Skeletal muscle tissue (tissue), 4 donors: Measurements from ENCODE around the gene PABPN1L. TPM values are rescaled to one million over a fixed set of nuclear protein-coding genes. Genes with fewer than 3 reads are reported as not detected.

Experiments used
- H3K27ac ChIP-seq: one replicate; pipeline ENCODE4 v1.7.0; 2013; ENCODE audit warnings: mild to moderate bottlenecking, low read depth, low read length, inconsistent platforms
- H3K27me3 ChIP-seq, 3 donors: one replicate each; pipeline ENCODE4 v1.7.0; 2013; ENCODE audit warnings: low read length in 3 of 3; ENCODE audit not compliant: control insufficient read depth in 3 of 3, insufficient read depth in 3 of 3
- H3K36me3 ChIP-seq, 3 donors: one replicate each; pipeline ENCODE4 v1.7.0; 2013; ENCODE audit warnings: low read length in 3 of 3; ENCODE audit not compliant: control insufficient read depth in 3 of 3, insufficient read depth in 3 of 3
- H3K4me1 ChIP-seq, 3 donors: one replicate each; pipeline ENCODE4 v1.7.0; 2013; ENCODE audit warnings: low read length in 3 of 3, mild to moderate bottlenecking in 3 of 3; ENCODE audit not compliant: control insufficient read depth in 3 of 3, insufficient read depth in 3 of 3
- H3K4me3 ChIP-seq, 3 donors: one replicate each; pipeline ENCODE4 v1.7.0; 2013; ENCODE audit warnings: low read length in 3 of 3
- H3K9ac ChIP-seq, 3 donors: one replicate each; pipeline ENCODE4 v1.7.0; 2013; ENCODE audit warnings: low read length in 3 of 3, mild to moderate bottlenecking in 3 of 3, moderate library complexity in 2 of 3, low read depth in 1 of 3
- H3K9me3 ChIP-seq, 3 donors: one replicate each; pipeline ENCODE4 v1.7.0; 2013; ENCODE audit warnings: low read length in 3 of 3; ENCODE audit not compliant: control insufficient read depth in 3 of 3
- total RNA-seq: library from RNA; depleted of rRNA; stranded (reverse); fragments of >200 nt; gene quantifications from one replicate; pipeline ENCODE4 v1.2.3, GENCODE V29; 2014
- donor health status: Osteomylitis.

The PABPN1L gene
- total RNA-seq, 1 donor from 2014 or later, result not detected

DNA sequence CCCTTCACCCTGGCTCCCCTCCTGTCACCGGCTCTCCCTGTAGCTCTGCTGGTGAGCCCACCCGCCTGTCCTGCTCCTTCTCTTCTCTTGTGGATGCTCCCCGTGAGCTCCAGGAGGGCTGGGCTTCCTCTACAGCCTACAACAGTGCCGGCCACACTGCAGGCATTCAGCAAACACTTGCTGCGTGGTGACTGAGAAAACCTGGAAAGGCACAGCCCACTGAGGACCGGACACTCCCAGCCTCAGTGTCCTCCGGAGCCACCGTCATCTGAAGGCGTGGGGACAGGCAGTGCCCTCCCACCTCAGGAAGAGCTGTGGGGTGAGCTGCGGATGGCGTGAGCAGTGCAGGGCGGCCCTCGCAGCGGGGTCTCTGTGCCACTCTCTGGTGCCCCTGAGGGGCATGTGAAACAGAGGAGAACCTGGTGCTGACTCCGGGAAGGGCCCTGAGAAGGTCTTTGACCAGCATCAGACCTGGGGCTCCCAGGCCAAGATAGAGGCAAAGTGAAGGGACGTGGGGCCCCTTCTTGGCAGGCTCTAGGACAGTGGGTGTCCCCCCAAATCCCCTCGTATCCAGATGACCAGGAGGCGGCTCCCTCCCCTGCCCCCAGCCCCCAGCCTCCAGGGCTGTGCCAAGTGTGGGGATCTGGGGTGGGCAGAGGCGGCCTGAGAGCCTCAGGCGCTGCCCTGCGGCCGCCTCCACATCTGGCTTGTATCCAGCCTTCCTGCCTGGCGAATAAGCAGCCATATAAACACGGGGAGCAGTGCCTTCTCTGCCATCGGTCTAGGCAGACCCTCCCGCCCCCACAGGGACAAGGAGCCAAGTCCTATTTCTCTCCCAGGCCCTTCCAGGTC lies 44.0 kb upstream of the PABPN1L start:
- Histone ChIP-seq H3K27ac (no peak overlapping the region), H3K9me3 (no peaks in the 10 kb centered on the region), H3K27me3 (peaks cover 0 to 6% (median 4%) of the 10 kb centered on the region in 3 donors), H3K4me1 (peaks cover 4 to 26% (median 16%) of the 10 kb centered on the region in 3 donors), H3K9ac (peak overlapping the region in 1 of 3 donors; percentile 25), H3K36me3 (no peaks in the 10 kb centered on the region), H3K4me3 (no peak overlapping the region)

DNA sequence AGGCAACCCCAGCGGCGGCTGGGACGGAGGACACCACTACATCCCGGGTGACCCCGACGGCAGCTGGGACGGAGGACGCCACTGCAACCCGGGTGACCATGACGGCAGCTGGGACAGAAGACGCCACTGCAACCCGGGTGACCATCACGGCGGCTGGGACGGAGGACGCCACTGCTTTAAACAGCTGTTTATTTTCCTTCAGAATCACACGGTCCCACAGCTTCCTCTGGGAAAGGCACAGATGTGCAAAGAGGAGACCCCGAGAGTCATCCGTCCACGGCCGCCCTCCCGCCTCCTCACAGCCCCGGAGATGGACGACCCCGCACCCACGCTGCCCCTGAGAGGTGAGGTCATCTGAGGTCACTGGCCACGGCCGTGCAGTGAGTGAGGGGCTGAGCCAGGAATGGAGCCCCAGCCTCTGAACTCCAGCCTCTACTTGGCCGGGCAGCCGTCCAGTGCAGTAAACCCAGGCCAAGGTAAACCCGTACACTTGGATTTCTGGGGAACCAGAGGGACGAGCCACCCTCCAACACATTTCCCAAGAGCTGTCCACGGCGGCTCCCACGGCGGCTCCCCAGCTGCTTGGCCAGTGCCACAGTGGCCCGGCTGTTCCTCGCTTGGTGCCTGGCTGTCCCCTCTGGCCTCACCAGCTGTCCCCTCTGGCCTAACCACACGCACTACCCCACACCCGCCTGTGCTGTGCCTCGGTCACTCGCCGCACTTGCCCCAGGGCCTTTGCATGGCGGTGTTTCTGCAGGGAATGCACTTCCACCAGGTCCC lies 43.2 kb upstream of the PABPN1L start:
- H3K36me3 ChIP-seq, result no peaks in the 10 kb centered on the region
- H3K9ac ChIP-seq, result no peak overlapping the region
- no peak overlapping the region for H3K4me3 ChIP-seq
- H3K9me3 ChIP-seq, result no peaks in the 10 kb centered on the region
- H3K4me1 ChIP-seq, result peaks cover 4 to 29% (median 18%) of the 10 kb centered on the region in 3 donors
- peak overlapping the region; percentile 19 for H3K27ac ChIP-seq
- H3K27me3 ChIP-seq, result peaks cover 0 to 6% (median 4%) of the 10 kb centered on the region in 3 donors

DNA sequence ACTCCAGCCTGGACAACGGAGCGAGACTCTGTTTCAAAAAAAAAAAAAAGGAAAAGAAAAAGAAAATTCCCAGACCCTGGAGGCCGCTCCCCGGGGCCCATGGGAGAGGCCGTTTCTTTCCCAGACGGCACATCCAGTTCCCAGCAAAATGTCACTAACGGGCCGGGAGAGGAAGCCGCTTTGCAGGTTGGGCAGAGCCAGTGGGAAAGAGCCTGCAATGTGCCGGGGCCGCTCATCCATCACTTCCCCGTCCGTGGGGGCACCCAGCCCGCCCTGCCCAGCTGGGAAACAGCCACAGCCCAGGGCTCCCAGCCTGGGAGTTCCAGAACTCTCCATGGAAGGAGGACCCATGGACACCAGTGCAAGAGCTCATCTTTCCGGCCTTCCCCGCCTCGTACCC lies 41.8 kb upstream of the PABPN1L start:
- peaks cover 11 to 35% (median 26%) of the 10 kb centered on the region in 3 donors for H3K4me1 ChIP-seq
- H3K9me3 ChIP-seq, result no peaks in the 10 kb centered on the region
- peaks cover 0 to 6% (median 4%) of the 10 kb centered on the region in 3 donors for H3K27me3 ChIP-seq
- no peak overlapping the region for H3K9ac ChIP-seq
- H3K27ac ChIP-seq, result no peak overlapping the region
- H3K4me3 ChIP-seq, result no peak overlapping the region
- no peaks in the 10 kb centered on the region for H3K36me3 ChIP-seq

DNA sequence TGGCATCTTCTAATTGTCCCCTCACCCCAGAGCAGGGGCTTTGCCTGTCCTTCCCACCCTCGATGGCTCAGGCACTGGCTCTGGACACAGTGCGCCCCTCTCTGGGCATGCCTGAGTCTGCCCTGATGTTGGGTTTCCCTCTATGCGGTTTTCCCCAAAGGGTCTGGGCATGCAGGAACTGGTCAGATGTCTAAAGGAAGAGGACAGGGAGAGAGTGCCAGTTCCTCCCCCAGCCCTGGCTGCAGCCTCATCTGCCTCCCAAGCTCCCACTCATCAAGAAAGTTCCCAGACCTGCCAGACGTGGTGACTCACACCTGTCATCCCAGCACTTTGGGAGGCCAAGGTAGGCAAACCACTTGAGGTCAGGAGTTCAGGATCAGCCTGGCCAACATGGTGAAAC lies 41.3 kb upstream of the PABPN1L start:
- H3K27me3 ChIP-seq, result peaks cover 0 to 6% (median 4%) of the 10 kb centered on the region in 3 donors
- peaks cover 16 to 40% (median 31%) of the 10 kb centered on the region in 3 donors for H3K4me1 ChIP-seq
- H3K27ac ChIP-seq, result no peak overlapping the region
- H3K4me3 ChIP-seq, result no peak overlapping the region
- peak overlapping the region in 2 of 3 donors; percentile 3 to 14 for H3K9ac ChIP-seq
- no peaks in the 10 kb centered on the region for H3K9me3 ChIP-seq
- no peaks in the 10 kb centered on the region for H3K36me3 ChIP-seq

DNA sequence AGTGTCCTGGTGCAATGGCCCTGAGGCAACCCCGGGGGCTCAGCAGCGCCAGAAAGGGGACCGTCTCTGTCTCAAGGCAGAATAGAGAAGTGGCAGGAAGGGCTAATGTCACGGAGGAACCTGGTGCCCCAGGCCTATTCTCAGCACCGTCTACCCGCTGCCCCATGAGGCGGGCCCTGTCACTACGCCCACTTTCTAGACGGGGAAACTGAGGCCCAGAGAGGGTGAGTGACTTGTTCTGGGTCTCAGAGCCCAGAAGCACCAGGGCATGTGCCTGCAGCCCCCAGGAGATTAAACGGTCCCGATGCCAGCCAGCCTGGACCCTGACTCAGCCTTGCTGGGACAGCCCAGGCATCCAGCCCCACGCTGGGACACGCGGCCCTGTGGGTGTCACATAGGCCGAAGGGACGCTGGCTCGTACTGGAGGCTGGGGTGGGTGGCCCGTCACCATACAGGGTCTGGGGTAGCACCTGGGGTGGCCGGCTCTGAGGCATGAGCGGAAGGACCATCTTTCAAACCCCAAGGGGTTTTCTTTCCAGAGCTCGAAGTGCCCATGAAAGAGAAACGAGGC lies 40.2 kb upstream of the PABPN1L start:
- Histone ChIP-seq H3K9me3 (no peaks in the 10 kb centered on the region), H3K4me1 (peaks cover 19 to 44% (median 37%) of the 10 kb centered on the region in 3 donors), H3K36me3 (no peaks in the 10 kb centered on the region), H3K27me3 (peaks cover 0 to 6% (median 4%) of the 10 kb centered on the region in 3 donors), H3K9ac (no peak overlapping the region), H3K27ac (no peak overlapping the region), H3K4me3 (no peak overlapping the region)

DNA sequence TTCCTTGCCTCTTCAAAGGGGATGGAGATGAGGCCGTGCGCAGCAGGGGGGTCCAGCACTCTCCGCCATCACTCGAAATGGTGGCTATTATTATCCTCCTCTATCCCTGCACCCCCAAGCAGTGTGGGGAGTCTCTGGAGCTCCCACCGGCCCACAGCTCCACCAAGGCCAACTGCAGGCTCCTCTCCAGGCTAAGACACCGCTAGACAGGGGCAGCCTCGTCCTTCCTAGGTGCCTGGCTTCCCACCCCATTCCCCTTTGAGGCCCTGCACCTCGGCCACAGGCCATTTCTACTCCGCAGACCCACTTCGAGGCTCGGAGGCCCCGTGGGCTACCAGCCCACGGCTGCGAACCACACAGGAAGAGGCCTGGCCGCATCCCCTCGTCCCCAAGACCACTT lies 39.6 kb upstream of the PABPN1L start:
- no peak overlapping the region for H3K4me3 ChIP-seq
- no peak overlapping the region for H3K27ac ChIP-seq
- peaks cover 0 to 2% (median 0%) of the 10 kb centered on the region in 3 donors for H3K36me3 ChIP-seq
- H3K9me3 ChIP-seq, result no peaks in the 10 kb centered on the region
- no peak overlapping the region for H3K9ac ChIP-seq
- peaks cover 19 to 42% (median 36%) of the 10 kb centered on the region in 3 donors for H3K4me1 ChIP-seq
- H3K27me3 ChIP-seq, result peaks cover 0 to 1% (median 0%) of the 10 kb centered on the region in 3 donors

DNA sequence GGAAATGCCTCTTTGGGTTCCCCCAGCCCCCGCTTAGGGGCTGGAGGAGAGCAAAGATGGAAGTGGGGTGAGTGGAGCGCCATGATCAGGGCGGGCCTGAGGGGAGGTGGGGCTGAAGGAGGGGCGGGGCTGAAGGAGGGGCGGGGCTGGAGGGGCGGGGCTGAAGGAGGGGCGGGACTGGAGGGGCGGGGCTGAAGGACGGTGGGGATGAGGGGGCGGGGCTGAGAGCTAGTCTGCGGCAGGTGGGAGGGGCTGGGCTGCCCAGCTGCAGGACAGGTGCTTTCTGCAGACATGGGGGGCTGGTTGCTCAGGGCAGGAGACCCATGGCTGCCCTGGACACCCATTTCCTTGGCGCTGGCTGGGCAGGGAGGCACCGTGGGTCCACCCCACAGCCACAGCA lies 39.1 kb upstream of the PABPN1L start:
- no peak overlapping the region for H3K4me3 ChIP-seq
- no peak overlapping the region for H3K9ac ChIP-seq
- H3K4me1 ChIP-seq, result peaks cover 19 to 40% (median 33%) of the 10 kb centered on the region in 3 donors
- H3K27me3 ChIP-seq, result no peaks in the 10 kb centered on the region
- H3K27ac ChIP-seq, result no peak overlapping the region
- peaks cover 0 to 5% (median 0%) of the 10 kb centered on the region in 3 donors for H3K36me3 ChIP-seq
- H3K9me3 ChIP-seq, result no peaks in the 10 kb centered on the region

DNA sequence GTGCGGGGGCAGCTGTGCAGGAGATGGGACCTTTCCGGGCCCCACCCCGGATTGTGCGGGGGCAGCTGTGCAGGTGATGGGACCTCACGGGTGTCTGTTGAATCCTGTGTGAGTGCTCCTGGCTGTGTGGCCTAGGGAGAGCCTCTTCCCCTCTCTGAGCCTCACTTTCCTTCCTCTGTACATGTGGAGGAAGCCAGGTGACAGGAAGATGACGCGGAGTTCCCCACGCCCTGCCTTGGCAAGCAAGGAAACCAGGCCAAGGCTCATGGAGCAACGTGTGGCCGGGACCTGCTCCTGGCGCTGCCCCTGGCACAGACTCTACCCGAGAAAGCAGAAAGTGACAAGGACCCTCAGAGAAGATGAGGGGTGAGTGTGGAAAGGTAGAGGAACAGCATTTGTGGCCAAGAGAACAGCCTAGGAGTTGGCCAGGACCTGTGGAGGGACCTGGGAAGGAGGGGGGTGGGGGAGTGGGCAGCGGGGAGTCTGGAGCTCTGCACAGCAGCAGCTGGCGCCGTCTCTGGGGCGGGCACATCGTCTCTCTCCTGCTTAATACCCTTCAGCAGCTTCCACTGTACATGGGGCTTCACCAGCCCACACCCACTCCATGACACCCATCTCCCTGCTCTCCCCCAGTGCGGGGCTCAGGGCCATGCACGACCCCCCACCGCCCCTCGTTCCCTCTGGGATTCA lies 38.4 kb upstream of the PABPN1L start:
- no peak overlapping the region for H3K27ac ChIP-seq
- H3K4me3 ChIP-seq, result no peak overlapping the region
- H3K4me1 ChIP-seq, result peaks cover 19 to 34% (median 33%) of the 10 kb centered on the region in 3 donors

DNA sequence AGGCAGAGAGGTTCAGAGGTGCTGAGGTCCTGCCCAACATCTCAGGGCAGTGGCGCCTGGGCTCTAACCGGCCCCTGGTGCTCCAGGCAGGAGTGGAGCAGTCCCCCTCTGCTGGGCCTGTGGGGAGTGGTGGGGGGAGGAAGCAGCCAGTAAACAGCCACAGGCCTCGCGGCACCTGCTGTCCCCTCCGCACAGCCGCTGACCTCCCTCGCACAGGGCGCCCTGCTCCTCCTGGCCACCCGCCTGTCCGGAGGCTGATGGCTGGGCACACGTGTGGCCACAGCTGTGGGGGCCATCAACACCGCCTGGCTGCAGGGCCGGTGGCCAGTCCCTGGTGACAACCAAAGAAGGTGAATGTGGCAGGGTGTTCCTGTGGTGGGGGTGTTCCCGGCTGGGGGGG lies 36.8 kb upstream of the PABPN1L start:
- no peaks in the 10 kb centered on the region for H3K9me3 ChIP-seq
- H3K36me3 ChIP-seq, result peaks cover 0 to 5% (median 0%) of the 10 kb centered on the region in 3 donors
- H3K4me3 ChIP-seq, result peak overlapping the region in 2 of 3 donors; percentile 43 to 49
- H3K27me3 ChIP-seq, result no peaks in the 10 kb centered on the region
- peaks cover 15 to 33% (median 24%) of the 10 kb centered on the region in 3 donors for H3K4me1 ChIP-seq
- peak overlapping the region; percentile 78 for H3K27ac ChIP-seq
- H3K9ac ChIP-seq, result peak overlapping the region in 2 of 3 donors; percentile 66 to 70

More for the DNA sequence above, 38.4 kb upstream of the PABPN1L start:
- no peaks in the 10 kb centered on the region for H3K9me3 ChIP-seq
- no peak overlapping the region for H3K9ac ChIP-seq
- peaks cover 0 to 5% (median 0%) of the 10 kb centered on the region in 3 donors for H3K36me3 ChIP-seq
- no peaks in the 10 kb centered on the region for H3K27me3 ChIP-seq
